CD4-positive, alpha-beta T cell treated with Interleukin-1 beta for 1 hour (primary cell): ENCODE results near the gene SAMSN1.
A peak's percentile ranks its signal among the peaks of the same experiment; 100 is the strongest.

ENCODE experiments used
- DNase-seq, 2 donors: peaks; one replicate each; pipeline ENCODE4 v3.0.0-alpha.2; 2020 to 2022

The SAMSN1 gene

DNA sequence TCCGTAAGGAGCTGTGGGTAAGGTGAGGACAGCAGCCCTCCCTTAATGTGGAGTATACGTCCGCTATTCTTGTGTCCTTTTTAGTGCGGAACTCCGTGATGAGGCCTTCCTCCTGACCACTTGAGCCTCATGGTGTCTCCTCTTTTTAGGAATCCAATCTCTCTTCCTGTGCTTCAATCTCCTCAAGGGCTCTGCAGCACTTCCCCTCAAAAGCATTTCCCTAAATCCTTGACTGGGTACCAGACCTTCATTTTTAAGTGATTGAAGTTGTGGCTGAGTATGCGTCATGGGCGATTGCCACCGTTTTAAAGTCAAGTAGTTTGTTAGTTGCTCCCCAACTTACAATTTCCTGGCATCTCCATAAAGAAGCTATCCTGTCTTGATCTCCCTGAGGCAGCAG lies 62.8 kb downstream of the SAMSN1 start:
- DNase-seq, result no peak

GRCh38 chr21:14482165-14482564 lies 64.0 kb downstream of the SAMSN1 start:
- peak; percentile 41 to 49 for DNase-seq

GRCh38 chr21:14480411-14481031 lies 65.6 kb downstream of the SAMSN1 start:
- DNase-seq, result no peak

- no peak for DNase-seq
These were observed 66.8 kb downstream of the SAMSN1 start for GRCh38 chr21:14479241-14479786.

- DNase-seq, result no peak
These were observed 68.3 kb downstream of the SAMSN1 start for GRCh38 chr21:14477841-14478240.

DNA sequence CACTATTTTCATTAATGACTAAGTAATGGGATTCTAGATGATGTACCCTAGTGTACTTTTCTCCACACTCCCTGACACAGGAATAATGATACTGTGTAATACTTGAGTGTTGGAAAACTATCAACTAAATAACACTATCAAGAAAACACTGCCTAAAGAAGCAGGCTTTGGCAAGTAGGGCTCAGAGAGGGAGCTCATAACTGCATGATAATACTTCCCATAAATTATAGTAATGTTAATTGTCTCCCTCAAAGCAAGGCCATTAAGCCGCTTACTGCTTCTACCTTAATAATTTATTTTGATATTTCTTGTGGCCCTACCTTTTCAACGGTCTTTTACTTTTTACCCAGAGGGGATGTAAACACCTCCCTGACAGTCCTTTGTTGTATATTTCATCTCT lies 69.0 kb downstream of the SAMSN1 start:
- DNase-seq, result no peak

GRCh38 chr21:14474995-14475394 lies 71.1 kb downstream of the SAMSN1 start:
- no peak for DNase-seq

DNA sequence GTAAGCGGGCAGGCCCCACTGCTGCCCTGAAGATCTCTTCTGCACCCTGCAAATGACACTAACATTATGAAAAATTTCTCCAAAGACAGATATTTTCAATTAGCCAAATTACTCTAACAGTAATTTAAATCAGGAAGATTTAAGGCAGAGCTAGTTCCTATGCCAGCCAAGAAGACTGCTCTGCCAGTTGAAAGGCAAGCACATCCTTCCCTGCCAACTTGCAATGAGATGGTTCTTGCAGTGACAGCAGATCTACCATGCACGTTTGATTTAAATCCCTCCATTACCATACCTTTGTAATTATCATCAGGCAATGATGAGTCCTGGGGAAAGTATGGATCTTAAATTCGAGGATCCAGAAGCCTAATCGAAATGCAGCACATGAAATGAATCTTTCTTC lies 76.5 kb downstream of the SAMSN1 start:
- DNase-seq, result no peak

DNA sequence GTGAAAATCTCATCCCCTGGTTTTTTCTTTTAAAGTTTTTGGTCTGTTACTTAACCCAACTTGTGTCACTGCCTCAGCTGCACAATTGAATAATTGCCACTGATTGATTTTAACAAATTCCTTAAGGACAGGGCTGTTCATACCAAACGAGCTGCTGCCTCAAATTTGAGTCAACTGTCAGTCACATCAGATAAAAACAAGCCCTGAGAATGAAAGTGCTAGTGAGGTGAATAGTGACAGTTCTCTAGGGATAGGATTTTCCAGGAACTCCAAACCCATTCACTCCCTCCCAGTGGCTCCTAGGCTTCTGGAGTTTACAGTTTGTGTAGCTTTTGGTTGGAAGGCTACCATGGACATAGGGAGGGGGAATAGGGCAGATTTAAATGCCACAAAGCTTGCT lies 79.4 kb downstream of the SAMSN1 start:
- no peak for DNase-seq

DNA sequence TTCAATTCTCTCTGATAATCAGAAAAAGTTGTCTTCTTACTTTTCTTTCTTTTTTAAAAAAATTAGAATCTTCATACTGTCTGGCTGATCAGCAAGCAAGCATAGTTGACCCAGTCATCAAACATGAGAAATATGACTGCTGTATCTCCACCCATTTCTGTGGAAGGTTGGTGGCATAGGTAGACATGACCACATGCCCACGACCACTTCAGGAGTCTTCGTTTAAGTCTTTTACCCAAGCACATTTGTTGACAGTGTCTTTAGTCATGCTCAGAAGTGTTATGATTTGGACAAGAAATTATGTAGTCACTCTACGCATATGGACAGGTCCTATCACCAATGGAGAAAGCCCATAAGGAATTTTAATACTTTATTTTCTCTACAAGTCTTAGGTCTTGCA lies 88.4 kb downstream of the SAMSN1 start:
- no peak for DNase-seq

- DNase-seq, result no peak
These were observed 89.2 kb downstream of the SAMSN1 start for GRCh38 chr21:14456911-14457310.

- DNase-seq, result no peak
These were observed 91.8 kb downstream of the SAMSN1 start for GRCh38 chr21:14454016-14455009.

DNA sequence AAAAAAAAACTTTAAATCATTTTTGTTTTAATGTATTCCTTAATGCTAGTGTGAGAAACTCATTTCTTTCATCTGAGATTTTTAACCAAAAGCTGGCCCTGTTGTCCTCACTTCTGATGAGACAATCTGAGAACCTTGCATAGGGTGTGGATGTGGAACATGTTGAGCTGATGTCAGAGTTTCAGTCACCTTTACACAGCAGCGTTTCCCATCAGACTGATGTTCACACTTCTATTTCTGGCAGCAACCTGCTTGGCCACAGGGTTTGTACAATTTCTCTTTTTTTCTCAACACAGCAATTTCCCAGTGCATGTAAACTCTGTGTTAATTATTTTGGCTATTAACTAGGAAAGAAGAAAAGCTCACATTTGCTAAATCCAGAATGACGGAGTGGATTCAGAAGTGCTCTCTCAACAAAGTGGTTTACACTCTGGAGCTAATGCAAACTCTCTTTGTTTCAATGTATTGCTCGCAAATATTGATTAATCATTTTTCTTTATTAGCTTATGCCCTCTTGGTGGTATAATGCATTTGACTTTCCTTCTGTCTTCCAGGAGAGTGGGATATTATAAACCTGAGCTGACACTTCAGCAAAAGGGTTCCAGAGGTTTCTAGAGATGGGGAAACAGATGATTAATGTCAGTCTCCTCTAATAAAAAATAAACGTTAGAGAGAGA lies 92.6 kb downstream of the SAMSN1 start:
- no peak for DNase-seq

DNA sequence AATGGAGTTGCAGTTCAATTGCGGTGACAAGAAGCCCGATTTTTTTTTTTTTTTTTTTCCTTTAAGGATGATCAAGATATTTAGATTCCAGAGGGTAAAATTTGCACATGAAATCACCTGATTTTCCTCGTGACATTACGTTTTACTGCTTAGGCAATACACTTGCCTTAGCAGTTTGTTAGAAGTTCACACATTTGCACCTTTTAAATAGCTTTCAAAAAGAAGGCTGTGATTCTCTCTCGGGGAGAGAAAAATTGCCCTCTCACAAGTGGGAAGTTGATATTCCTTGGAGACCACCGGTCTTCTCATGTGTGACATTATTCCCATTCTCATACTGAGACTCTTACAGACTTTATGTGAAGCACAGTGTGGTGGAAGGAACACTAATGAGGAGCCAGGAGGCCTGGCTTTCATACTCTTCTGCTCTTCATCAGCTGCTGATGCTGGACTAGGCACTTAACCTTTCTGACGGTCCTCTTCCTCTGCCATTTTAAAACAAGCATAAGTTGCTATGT lies 93.3 kb downstream of the SAMSN1 start:
- DNase-seq, result no peak

DNA sequence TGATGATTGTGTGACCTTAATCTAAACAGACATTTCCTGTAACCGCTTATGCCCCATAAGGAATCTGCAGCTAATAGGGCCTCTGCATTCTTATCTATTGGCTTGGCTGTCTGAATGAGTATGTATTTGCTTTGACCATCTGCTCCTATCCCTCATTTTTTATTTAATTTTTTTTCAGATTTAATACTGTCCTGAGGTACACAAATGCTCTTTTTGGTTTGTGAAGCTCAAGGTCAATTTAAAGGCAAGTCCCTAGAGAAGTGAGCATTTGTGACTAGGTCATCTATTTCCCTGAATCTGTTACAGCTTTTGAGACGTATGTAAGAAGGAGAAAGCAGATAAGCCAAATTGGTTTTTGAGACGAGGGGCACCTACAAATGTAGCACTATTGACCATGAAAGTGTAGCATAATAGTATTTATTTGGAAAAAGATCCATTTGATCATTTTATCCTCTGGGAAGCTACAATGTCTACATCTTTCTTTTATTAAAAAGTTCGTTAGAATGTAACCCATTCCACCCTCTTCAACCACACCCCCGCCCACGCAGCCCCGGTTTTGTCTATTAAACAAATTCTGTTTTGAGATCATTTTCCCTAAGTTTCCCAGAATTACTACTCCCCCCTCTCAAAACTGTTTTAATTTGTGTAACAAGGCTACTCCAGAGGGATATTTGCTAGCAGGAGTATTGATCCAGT lies 93.9 kb downstream of the SAMSN1 start:
- no peak for DNase-seq

DNA sequence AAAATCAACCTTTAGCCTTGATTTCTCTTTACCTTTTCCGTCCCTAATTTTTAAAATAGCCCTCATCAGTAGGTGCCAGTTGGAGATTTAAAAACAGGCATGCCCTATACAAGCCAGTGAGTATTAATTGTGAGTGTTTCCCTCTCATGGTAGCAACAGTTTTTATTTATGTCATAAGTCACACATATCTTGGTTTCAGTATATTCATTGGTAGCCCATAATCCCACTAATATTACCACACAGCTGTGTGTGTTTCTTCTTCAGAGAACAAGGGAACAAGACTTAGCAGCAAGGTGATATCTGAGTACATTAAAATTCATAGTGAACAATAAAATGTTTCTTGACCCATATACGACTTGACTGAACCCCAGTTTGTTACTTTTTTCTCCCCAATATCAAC lies 94.6 kb downstream of the SAMSN1 start:
- no peak for DNase-seq

DNA sequence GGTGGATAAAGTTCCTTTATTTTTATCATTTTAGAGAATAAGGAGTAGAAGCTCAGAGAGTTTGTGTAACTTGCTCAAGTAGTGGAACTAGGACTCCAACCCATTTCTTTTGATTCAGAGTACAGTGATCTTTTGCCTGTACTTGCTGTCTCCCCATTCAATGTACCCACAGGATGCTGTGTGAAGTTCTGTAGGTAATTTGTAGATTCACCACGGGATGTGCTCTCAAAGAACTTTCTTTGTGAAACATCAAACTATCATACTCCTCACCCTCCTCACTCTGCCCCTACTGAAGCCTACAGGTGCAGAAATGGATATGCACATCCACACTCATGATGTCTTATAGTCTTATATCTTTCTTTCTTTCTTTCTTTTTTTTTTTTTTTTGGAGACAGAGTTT lies 97.3 kb downstream of the SAMSN1 start:
- no peak for DNase-seq

- no peak for DNase-seq
These were observed 107.9 kb downstream of the SAMSN1 start for GRCh38 chr21:14438211-14438610.

- no peak for DNase-seq
These were observed 110.7 kb downstream of the SAMSN1 start for GRCh38 chr21:14435423-14435822.
